ENCODE results near the gene GPSM1. TPM values are rescaled to one million over a fixed set of nuclear protein-coding genes. Genes with fewer than 3 reads are reported as not detected.

GPSM1 gene
- total and polyA plus RNA-seq, 9 of the 15 experiments (the other 6 are each of a cell fraction or from before 2014, with no cell fraction given): 0.04 to 14.2 (median 3.1) TPM

GRCh38 chr9:136307215-136307750 is 20.1 kb upstream of the GPSM1 start (continued):
- TF ChIP-seq ZNF407 (IDR thresholded peaks at IDR 0.05; ENCODE audit: low read depth) (0 out of 2 replicates have a peak, but pooled peaks have one; percentile 16), CBFB (CRISPR knock-in tag; IDR thresholded peaks at IDR 0.05) (0 out of 2 replicates have a peak, but pooled peaks have one; percentile 68), MIER1 (IDR thresholded peaks at IDR 0.05; ENCODE audit: low read depth) (peak; percentile 72; the same call in 1 of the 2 replicates), ZBTB26 (CRISPR knock-in tag; IDR thresholded peaks at IDR 0.05) (peak; percentile 87; the same call in 1 of the 2 replicates), ZNF586 (CRISPR knock-in tag; conservative IDR thresholded peaks at IDR 0.05) (no peak), ATF4 (CRISPR knock-in tag; IDR thresholded peaks at IDR 0.05) (no peak), ZC3H8 (IDR thresholded peaks at IDR 0.05) (peak; percentile 73; the same call in 1 of the 2 replicates), TAF7 (tag; IDR thresholded peaks at IDR 0.05) (0 out of 2 replicates have a peak, but pooled peaks have one; percentile 17), BCLAF1 (IDR thresholded peaks at IDR 0.05; ENCODE audit: borderline replicate concordance in 1 of 2, control insufficient read depth in 1 of 2, low read depth in 2 of 2, low read length in 1 of 2) (0 out of 4 replicates have a peak, but pooled peaks of 1 of the 2 experiments have one; percentile 65), PHF20 (IDR thresholded peaks at IDR 0.05; ENCODE audit: partially characterized antibody) (peak; percentile 92)

Data from K562 (cell line).